A673 (cell line): ENCODE results near the gene SLC1A6.

Source experiments
- EZH2 ChIP-seq: fragments of 200-600 bp; sonication (generic); IDR thresholded peaks from 2 replicates; pipeline ENCODE4 v1.6.1; 2017; ENCODE audit warnings: borderline replicate concordance, low read depth, mild to moderate bottlenecking, mixed read lengths, antibody characterized with exemption, low read length; ENCODE audit not compliant: poor library complexity, severe bottlenecking
- TF ChIP-seq, protein P1 (sequence below): fragments of 300-800, 200-600 bp; sonication (generic); conservative IDR thresholded peaks from 2 replicates; pipeline ENCODE4 v1.5.1; 2017; ENCODE audit warnings: low read depth, mild to moderate bottlenecking, antibody characterized with exemption, low read length, moderate library complexity, mixed read lengths

DNA sequence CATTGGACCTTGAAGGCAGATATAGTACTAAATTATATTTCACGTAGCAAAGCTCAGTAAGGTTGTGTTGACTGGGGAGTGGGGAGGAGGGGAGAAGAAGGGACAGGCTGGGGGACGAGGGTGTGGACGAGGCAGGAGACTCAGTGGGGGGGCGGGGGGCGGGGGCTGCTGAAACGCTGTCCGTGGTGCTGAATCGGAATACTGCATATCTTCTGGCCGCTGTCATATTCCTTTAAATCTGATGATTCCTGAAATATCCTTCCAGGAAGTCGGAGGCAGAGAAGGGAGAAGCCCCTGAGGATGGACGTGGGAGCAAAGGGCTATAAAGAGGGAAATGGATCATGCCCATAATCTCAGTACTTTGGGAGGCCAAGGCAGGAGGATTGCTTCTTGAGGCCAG is 34.9 kb upstream of the SLC1A6 start:
- TF ChIP-seq, protein P1, sequence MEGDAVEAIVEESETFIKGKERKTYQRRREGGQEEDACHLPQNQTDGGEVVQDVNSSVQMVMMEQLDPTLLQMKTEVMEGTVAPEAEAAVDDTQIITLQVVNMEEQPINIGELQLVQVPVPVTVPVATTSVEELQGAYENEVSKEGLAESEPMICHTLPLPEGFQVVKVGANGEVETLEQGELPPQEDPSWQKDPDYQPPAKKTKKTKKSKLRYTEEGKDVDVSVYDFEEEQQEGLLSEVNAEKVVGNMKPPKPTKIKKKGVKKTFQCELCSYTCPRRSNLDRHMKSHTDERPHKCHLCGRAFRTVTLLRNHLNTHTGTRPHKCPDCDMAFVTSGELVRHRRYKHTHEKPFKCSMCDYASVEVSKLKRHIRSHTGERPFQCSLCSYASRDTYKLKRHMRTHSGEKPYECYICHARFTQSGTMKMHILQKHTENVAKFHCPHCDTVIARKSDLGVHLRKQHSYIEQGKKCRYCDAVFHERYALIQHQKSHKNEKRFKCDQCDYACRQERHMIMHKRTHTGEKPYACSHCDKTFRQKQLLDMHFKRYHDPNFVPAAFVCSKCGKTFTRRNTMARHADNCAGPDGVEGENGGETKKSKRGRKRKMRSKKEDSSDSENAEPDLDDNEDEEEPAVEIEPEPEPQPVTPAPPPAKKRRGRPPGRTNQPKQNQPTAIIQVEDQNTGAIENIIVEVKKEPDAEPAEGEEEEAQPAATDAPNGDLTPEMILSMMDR = no peak
- TF ChIP-seq EZH2 = no peak
